ENCODE results near the gene MARCKSL1. TPM values are rescaled to one million over a fixed set of nuclear protein-coding genes. Genes with fewer than 3 reads are reported as not detected.

MARCKSL1 gene
- polyA plus RNA-seq, 1 donor from 2014 or later: 694 TPM

DNA sequence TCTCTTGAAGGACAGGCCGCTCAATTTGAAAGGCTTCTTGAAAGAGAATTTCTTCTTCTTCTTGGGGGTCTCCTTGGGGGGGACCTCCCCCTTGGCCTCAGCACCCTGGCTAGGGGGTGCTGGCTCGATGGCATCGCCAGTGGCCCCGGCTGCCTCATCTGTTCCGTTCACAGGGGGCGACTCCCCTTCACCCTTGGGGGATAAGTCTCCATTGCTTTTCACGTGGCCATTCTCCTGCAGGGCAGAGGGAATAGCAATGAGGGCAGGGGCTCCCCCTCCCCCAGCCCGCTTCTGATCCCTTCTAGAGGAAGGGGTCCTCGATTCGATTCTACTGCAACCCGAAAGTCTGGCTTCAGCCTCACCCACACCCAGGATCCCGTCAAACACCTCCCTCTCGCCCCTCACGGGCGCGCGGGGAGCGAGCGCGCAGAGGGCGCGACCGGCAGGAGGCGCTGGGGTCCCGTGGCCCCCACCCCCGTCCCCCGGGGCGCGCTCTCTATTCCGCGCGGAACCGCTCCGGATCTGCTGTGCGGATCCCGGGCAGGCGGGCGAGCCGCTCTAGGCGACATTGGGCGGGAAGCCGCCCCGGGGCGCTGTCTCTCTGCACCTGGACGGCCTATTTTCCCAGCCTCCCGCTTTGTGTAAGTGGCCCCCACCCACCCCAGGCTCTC lies 1.0 kb downstream of the MARCKSL1 start:
- peak overlapping the region; percentile 99 for H3K9ac ChIP-seq (ENCODE audit: low read length)
- peaks cover 34% of the 10 kb centered on the region for H3K79me2 ChIP-seq (replicated peaks; ENCODE audit: insufficient read depth, low read length)
- H3K36me3 ChIP-seq (ENCODE audit: insufficient read depth, low read length): peaks cover 6% of the 10 kb centered on the region
- peaks cover 22% of the 10 kb centered on the region for H4K20me1 ChIP-seq (ENCODE audit: insufficient read depth)
- no peaks in the 10 kb centered on the region for H3K9me3 ChIP-seq (ENCODE audit: low read length)
- peak overlapping the region; percentile 99 for H3K4me2 ChIP-seq (ENCODE audit: low read length)
- H3K9me2 ChIP-seq (ENCODE audit: insufficient read depth, low read length): no peaks in the 10 kb centered on the region
- H3K27me3 ChIP-seq (ENCODE audit: insufficient read depth, low read depth, low read length): no peaks in the 10 kb centered on the region
- peak overlapping the region; percentile 87 for H3K27ac ChIP-seq (ENCODE audit: low read length)
- H2AFZ ChIP-seq (ENCODE audit: low read depth, low read length): no peak overlapping the region
- TF ChIP-seq MXI1 (conservative IDR thresholded peaks at IDR 0.05; ENCODE audit: poor library complexity, severe bottlenecking): peak; percentile 60
- peak; percentile 75 for TF ChIP-seq POLR2AphosphoS5 (IDR thresholded peaks at IDR 0.05)
- TF ChIP-seq TAF1 (IDR thresholded peaks at IDR 0.05; ENCODE audit: low read depth): no peak
- TF ChIP-seq, protein P1, sequence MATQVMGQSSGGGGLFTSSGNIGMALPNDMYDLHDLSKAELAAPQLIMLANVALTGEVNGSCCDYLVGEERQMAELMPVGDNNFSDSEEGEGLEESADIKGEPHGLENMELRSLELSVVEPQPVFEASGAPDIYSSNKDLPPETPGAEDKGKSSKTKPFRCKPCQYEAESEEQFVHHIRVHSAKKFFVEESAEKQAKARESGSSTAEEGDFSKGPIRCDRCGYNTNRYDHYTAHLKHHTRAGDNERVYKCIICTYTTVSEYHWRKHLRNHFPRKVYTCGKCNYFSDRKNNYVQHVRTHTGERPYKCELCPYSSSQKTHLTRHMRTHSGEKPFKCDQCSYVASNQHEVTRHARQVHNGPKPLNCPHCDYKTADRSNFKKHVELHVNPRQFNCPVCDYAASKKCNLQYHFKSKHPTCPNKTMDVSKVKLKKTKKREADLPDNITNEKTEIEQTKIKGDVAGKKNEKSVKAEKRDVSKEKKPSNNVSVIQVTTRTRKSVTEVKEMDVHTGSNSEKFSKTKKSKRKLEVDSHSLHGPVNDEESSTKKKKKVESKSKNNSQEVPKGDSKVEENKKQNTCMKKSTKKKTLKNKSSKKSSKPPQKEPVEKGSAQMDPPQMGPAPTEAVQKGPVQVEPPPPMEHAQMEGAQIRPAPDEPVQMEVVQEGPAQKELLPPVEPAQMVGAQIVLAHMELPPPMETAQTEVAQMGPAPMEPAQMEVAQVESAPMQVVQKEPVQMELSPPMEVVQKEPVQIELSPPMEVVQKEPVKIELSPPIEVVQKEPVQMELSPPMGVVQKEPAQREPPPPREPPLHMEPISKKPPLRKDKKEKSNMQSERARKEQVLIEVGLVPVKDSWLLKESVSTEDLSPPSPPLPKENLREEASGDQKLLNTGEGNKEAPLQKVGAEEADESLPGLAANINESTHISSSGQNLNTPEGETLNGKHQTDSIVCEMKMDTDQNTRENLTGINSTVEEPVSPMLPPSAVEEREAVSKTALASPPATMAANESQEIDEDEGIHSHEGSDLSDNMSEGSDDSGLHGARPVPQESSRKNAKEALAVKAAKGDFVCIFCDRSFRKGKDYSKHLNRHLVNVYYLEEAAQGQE (IDR thresholded peaks at IDR 0.05; ENCODE audit: borderline replicate concordance): no peak
- TF ChIP-seq EP300 (conservative IDR thresholded peaks at IDR 0.05; ENCODE audit: poor library complexity, severe bottlenecking): no peak
- TF ChIP-seq RAD21 (conservative IDR thresholded peaks at IDR 0.05): peak; percentile 61
- TF ChIP-seq SMC3 (conservative IDR thresholded peaks at IDR 0.05; ENCODE audit: poor library complexity): peak; percentile 71
- TF ChIP-seq, protein P2, sequence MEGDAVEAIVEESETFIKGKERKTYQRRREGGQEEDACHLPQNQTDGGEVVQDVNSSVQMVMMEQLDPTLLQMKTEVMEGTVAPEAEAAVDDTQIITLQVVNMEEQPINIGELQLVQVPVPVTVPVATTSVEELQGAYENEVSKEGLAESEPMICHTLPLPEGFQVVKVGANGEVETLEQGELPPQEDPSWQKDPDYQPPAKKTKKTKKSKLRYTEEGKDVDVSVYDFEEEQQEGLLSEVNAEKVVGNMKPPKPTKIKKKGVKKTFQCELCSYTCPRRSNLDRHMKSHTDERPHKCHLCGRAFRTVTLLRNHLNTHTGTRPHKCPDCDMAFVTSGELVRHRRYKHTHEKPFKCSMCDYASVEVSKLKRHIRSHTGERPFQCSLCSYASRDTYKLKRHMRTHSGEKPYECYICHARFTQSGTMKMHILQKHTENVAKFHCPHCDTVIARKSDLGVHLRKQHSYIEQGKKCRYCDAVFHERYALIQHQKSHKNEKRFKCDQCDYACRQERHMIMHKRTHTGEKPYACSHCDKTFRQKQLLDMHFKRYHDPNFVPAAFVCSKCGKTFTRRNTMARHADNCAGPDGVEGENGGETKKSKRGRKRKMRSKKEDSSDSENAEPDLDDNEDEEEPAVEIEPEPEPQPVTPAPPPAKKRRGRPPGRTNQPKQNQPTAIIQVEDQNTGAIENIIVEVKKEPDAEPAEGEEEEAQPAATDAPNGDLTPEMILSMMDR (IDR thresholded peaks at IDR 0.05; ENCODE audit: poor library complexity, severe bottlenecking): peak; percentile 85
- no peaks in the 10 kb centered on the region for H3F3A ChIP-seq (ENCODE audit: insufficient read depth, low read length, poor library complexity, severe bottlenecking)
- H3K4me3 ChIP-seq (ENCODE audit: low read length): peak overlapping the region; percentile 100

DNA sequence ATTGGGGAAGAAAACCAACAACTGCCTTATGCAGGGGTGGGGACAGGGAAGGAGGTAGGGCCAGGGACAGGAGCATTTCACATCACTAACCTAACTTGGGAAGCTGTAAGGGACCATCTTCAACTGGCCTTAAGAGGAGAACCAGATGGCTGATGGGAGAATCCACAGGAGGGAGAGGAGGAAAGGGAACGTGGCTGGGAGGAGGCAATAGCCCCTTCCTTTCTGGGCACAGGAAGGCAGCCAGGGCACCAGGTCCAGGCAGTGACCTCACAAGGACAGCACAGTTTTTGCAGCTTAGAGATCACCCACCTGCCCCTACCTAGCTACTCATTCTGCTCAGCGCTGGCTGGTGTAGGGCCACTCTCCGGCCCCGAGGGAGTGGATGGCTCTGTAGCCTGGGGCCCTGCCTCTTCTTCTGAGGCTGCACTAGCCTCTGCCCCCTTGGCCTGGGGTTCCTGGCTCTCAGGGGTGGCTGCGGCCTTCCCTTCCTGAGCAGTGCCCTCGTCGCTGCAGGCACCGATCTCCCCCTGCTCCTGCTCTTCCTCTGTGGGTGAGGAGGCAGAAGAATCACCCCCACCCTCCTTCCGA lies 1.7 kb downstream of the MARCKSL1 start:
- Histone ChIP-seq H3K9ac (ENCODE audit: low read length) (peak overlapping the region; percentile 99), H3F3A (ENCODE audit: insufficient read depth, low read length, poor library complexity, severe bottlenecking) (no peaks in the 10 kb centered on the region), H3K27ac (ENCODE audit: low read length) (peak overlapping the region; percentile 87), H3K4me3 (ENCODE audit: low read length) (peak overlapping the region; percentile 100), H3K9me2 (ENCODE audit: insufficient read depth, low read length) (no peaks in the 10 kb centered on the region), H3K27me3 (ENCODE audit: insufficient read depth, low read depth, low read length) (no peaks in the 10 kb centered on the region), H3K4me2 (ENCODE audit: low read length) (peak overlapping the region; percentile 99), H4K20me1 (ENCODE audit: insufficient read depth) (peaks cover 22% of the 10 kb centered on the region), H3K9me3 (ENCODE audit: low read length) (no peaks in the 10 kb centered on the region), H3K79me2 (replicated peaks; ENCODE audit: insufficient read depth, low read length) (peaks cover 34% of the 10 kb centered on the region), H2AFZ (ENCODE audit: low read depth, low read length) (no peak overlapping the region), H3K36me3 (ENCODE audit: insufficient read depth, low read length) (peaks cover 6% of the 10 kb centered on the region)
- TF ChIP-seq, protein P2 (IDR thresholded peaks at IDR 0.05; ENCODE audit: poor library complexity, severe bottlenecking): no peak
- no peak for TF ChIP-seq MXI1 (conservative IDR thresholded peaks at IDR 0.05; ENCODE audit: poor library complexity, severe bottlenecking)
- TF ChIP-seq, protein P1 (IDR thresholded peaks at IDR 0.05; ENCODE audit: borderline replicate concordance): no peak
- no peak for TF ChIP-seq RAD21 (conservative IDR thresholded peaks at IDR 0.05)
- no peak for TF ChIP-seq TAF1 (IDR thresholded peaks at IDR 0.05; ENCODE audit: low read depth)
- no peak for TF ChIP-seq POLR2AphosphoS5 (IDR thresholded peaks at IDR 0.05)
- TF ChIP-seq EP300 (conservative IDR thresholded peaks at IDR 0.05; ENCODE audit: poor library complexity, severe bottlenecking): no peak
- no peak for TF ChIP-seq EZH2 (IDR thresholded peaks at IDR 0.05; ENCODE audit: borderline replicate concordance, insufficient read depth, low read length, poor library complexity, severe bottlenecking)
- TF ChIP-seq SMC3 (conservative IDR thresholded peaks at IDR 0.05; ENCODE audit: poor library complexity): no peak
